NCI-H2196 treated with DMSO at 0.1 percent for 48 hours (cell line): ENCODE results near the gene MINK1.
"Not testable (repeated sequence)": the region's sequence is repeated elsewhere in the genome, so short reads cannot be mapped to it uniquely, and the experiment has no call there.

Experiments
- DNase-seq: peaks from one replicate; lab custom pipeline; 2025; ENCODE audit not compliant: unreplicated experiment; lab: John Stamatoyannopoulos, UW

MINK1 gene

DNA sequence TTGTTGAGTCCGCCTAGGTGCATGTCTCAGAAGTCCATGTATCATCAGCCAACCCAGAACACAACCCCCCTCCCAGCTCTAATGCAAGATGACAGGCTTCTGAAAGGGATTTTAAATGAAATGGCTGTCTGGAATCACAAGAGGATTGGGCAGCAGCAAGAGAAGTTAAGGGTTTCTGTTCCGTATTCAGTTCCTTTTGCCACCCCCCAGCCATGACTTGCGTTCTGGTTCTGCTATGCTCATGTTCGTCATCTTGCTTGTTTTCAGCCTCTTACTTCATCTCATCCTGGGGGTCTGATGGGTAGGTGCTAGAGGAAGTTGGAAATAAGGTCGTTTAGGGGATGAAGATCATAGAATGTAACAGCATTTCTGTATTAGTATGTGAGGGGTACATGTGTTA is 12.0 kb downstream of the MINK1 start:
- no peak for DNase-seq

DNA sequence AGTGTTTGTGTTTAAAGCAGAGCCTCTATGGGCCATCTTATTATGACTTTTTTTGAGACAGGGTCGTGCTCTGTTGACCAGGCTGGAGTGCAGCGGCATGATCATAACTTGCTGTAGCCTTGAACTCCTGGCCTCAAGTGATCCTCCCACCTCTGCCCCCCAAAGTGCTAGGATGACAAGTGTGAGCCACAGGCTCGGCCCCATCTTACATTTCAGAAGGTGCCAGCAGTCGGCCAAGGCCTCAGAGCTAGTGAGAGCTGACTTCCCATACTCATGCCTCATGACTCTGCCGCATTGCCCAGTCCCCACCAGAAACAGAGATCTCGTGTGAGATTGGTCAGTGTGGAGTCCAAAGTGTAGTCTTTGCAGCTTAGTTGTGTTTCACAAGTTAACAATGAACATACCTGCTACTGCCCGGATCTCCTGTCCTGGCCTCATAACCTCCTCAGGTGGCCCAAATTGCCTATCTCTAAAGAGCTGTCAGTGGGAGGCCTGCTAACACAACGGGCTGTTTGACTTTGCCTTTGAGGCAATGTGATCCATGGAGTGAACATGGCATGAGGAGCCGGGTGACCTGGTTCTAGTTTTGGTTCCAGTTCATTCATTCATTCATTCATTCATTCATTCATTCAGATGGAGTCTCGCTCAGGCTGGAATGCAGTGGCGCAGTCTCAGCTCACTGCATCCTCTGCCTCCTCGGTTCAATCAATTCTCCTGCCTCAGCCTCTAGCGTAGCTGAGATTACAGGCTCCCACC is 13.7 kb downstream of the MINK1 start:
- DNase-seq, result no peak

GRCh38 chr17:4849011-4849536 is 15.9 kb downstream of the MINK1 start:
- DNase-seq, result no peak

- no peak for DNase-seq
These were observed 17.1 kb downstream of the MINK1 start for GRCh38 chr17:4850246-4850645.

DNA sequence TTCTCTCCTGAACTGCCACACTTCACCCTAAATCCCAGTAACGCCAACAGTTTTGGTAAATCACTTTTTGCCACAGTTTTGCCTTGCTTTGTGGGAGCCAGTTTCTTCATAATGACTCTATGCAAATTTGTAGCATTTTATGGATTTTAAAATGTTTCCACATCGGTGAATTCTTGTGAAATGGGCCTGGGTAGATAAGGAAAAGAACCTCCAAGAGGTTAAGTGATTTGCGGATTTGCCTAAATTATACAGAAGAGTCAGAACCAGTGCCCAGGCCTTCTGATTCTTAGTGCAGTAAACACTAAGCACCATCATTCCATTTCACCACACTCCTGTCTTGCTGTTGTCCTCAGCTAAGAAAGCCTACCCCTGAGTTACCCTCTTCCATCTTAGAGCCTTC is 17.9 kb downstream of the MINK1 start:
- DNase-seq, result no peak

DNA sequence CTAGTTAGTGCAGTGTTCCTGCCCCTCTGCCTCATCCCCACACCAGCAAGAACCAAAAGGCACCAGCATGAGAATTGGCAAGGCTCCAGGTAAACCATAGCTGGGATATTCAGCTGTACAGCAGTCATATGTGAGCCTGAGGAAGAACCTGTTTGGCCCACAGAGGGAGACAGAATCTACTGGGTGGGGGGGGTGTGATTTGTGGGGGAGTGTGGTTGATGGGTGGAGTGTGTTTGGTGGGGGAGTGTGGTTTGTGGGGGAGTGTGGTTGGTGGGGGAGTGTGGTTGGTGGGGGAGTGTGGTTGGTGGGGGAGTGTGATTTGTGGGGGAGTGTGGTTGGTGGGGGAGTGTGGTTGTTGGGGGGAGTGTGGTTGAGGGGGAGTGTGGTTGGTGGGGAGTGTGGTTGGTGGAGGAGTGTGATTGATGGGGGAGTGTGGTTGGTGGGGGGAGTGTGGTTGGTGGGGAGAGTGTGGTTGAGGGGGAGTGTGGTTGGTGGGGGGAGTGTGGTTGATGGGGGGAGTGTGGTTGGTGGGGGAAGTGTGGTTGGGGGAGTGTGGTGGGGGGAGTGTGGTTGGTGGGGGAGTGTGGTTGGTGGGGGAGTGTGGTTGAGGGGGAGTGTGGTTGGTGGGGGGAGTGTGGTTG is 19.5 kb downstream of the MINK1 start:
- DNase-seq, result no peak

GRCh38 chr17:4853208-4853671 is 20.1 kb downstream of the MINK1 start:
- no peak for DNase-seq

DNA sequence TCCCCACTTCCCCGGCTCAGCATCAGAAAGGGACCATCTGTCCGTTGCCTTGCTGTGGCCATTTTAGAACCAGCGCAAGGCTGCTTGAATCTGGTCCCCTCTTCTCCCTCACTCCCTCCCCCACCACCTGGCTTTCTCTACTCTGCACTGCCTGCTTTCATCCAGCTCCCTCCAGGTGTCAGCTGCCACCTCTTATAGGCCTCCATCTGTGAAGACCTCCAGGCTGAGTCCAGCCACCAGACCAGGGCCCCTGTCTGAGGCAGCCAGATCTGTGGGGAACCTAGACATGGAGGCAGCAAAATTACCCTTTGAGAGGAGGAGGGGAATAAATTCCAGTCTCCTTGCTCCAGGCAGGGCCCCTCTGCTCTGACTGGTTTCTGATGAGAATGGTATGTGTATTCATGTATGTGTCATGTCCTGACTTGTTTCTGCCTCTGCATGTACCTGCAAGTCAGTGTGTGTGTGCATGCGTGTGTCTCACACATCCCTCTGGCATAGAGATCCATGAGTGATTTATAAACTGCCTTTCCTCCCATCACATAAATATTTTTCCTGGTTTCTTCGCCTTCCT is 21.1 kb downstream of the MINK1 start:
- DNase-seq, result no peak

DNA sequence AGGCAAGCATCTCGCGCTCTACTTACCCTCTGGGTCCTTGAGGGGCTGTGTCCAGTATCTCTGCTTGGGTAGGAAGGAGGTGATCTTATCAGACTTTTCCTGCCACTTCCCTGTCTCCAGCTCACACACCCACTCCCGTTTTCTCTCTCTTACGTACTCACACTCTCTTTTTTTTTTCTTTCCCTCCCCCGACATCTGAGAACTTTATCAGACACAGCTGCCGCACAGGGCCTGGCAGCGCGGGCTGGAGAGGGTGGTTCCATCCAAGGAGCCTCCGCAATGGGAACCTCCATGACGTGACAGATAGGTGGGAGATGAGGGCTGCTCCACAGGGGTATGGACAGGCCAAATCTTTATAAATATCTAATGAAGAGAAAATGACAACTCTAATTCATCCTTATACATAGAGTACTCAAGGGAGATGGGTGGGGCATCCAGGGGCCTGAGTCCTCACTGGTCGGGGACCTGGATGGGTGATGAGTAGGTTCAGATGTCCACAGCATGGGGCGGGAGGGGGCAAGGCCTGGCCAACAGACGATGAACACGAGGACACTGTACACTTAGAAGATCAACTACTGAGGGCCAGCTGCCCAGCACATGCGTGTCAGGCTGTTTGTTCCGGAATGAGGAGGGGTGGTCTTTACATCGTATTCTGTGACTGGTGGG is 23.3 kb downstream of the MINK1 start:
- DNase-seq, result no peak

DNA sequence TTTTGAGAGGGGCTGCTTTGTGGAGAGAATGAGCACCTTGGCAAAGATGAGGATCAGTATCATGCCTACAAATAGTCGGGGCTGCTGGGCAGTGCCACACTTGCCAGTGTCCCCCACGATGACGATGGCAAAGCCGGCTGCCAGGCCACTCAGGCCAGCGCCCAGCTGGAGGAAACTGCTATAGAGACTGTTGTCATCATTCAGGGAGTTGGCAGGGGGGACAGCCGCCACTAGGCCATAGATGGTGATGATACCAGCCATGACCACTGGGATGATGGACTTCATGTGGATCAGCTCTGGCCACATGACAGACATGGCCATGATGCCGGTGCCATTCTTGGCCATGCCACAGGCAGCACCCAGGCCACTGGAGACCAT is 23.8 kb downstream of the MINK1 start:
- no peak for DNase-seq

- not testable (repeated sequence) for DNase-seq
These were observed 24.2 kb downstream of the MINK1 start for GRCh38 chr17:4857347-4857746.

DNA sequence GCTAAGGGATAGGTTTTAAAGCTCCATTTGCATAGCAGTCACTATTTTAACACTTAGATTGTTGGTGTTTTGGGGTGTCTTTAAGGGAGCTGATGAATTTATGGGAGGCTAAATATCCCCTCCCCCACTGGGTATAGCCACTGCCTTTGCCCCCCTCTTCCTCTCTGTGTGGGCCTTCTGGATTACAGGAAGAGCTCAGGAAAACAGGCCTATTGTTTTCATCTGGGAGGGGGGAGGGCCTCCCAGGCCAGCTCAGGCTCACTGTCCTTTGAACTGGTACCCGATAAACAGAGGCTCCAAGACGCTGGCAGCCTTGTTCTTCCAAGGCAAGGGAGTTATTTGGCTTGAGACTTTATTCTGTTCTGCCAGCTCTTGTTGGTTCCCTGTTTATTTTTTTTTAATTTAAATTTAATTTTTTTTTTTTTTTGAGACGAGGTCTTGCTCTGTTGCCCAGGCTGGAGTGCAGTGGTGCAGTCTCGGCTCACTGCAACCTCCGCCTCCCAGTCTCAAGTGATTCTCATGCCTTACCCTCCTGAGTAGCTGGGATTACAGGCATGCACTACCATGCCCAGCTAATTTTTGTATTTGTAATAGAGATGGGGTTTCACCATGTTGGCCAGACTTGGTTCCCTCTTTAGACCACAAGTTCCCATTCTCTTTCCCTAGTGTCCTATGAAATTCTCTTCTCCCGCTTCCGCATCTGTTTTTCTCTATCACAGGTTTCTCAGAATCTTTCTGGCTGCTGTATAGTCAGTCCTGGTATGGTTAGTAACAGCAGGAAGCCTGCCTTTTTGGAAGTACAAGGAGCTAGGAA is 25.1 kb downstream of the MINK1 start:
- DNase-seq, result no peak

DNA sequence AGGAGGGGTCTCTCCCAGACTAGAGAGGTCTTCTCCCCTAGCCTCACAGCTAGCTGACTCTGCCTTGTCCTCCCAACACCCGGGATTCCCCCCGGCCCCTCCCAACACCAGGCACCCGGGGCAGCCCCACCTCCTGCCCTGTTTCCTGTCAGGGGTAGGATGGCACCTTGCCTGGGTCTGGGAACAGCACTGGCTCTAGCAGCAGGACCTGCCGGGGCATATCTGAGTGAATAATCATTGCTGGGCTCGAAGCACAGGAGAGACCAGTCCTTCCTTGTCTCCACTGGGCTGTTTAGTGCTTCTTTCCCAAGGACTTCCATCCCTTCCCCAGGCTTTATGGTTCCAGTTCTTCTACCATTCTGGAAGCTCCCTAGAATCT is 25.7 kb downstream of the MINK1 start:
- no peak for DNase-seq

- DNase-seq, result no peak
These were observed 26.9 kb downstream of the MINK1 start for GRCh38 chr17:4859816-4860625.

DNA sequence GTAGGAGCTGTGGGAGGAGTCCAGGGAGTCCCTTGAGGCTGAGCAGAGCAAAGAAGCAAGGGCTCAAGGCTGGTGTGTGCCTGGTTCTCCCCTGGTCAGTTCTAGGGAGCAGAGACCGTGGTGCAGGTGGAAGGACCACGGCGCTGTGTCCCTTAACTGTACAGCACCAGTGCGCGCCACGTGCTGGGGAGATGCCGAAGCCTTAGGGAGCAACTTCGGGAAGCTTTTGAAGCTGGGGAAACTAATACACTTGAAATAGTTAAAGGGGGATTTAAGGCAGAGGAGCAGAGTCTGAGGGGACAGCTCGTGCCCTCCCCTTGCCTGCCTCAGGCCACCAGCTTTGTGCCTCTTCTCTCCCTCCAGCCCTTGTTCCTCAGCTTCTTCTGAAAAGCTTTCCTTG is 27.5 kb downstream of the MINK1 start:
- no peak for DNase-seq

GRCh38 chr17:4861052-4861451 is 27.9 kb downstream of the MINK1 start:
- DNase-seq, result no peak

DNA sequence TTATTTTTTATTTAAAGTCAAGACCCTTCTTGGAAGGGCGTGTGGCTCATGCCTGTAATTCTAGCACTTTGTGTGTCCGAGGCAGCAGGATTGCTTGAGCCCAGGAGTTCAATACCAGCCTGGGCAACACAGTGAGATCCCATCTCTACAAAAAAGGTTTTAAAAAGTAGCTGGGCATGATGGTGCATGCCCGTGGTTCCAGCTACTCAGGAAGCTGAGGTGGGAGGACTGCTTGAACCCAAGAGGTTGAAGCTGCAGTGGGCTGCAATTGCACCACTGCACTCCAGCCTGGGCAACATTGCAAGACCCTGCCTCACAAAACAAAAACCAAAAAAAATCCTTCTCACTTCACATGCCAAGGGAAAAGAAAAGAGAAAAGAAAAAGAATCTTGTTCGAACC is 29.6 kb downstream of the MINK1 start:
- no peak for DNase-seq

- DNase-seq, result no peak
These were observed 30.2 kb downstream of the MINK1 start for GRCh38 chr17:4863321-4863720.

DNA sequence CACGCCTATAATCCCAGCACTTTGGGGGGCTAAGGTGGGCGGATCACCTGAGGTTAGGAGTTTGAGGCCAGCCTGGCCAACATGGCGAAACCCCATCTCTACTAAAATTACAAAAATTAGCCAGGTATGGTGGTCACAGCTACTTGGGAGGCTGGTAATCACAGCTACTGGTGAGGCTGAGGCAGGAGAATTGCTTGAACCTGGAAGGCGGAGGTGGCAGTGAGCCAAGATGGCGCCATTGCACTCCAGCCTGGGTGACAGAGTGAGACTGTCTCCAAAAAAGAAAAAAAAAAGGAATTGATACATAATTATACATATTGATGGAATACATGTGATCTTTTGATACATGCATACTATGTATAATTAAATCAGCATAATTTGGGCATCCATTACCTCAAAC is 34.4 kb downstream of the MINK1 start:
- DNase-seq, result not testable (repeated sequence)
